ENCODE data around the gene HHIPL1.

Gene HHIPL1

DNA sequence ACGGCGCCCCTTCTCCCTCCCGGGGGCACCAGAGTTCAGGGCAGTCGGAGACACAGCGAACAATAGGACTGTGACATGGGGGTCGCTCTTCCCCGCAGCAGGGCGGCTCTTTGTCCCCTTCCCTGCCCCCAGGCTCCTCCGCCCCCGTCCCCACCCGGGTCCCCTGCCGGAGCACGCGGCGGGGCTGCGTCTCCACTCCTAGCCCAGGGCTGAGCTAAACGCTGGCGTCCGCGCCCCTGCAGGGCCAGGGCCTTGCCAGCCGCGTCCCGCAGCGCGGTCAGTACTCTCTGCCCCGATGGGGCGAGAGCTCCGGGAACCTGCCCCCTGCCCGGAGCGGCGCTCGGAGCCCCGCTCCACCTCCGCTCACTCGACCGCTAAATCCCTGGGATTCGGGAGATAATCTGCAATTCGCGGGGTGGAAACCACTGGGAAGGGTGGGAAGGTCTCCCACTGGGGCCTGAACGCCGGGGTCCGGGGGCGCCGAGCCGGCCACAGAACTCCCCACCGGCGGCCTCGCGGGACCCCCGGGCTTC lies 40.1 kb upstream of the HHIPL1 start:
- TF ChIP-seq CTCF (IDR thresholded peaks at IDR 0.05) (no peak), ZFX (IDR thresholded peaks at IDR 0.05; ENCODE audit: borderline replicate concordance) (no peak)
- H3K27ac ChIP-seq: peak overlapping the region; percentile 91

GRCh38 chr14:99605299-99605961 lies 39.5 kb upstream of the HHIPL1 start:
- peak overlapping the region; percentile 91 for H3K27ac ChIP-seq
- no peak for TF ChIP-seq CTCF (IDR thresholded peaks at IDR 0.05)
- no peak for TF ChIP-seq ZFX (IDR thresholded peaks at IDR 0.05; ENCODE audit: borderline replicate concordance)

- TF ChIP-seq ZFX (IDR thresholded peaks at IDR 0.05; ENCODE audit: borderline replicate concordance) (no peak), CTCF (IDR thresholded peaks at IDR 0.05) (no peak)
- H3K27ac ChIP-seq: peak overlapping the region; percentile 91
Observed at GRCh38 chr14:99606359-99606758, 38.6 kb upstream of the HHIPL1 start.

GRCh38 chr14:99608591-99608990 lies 36.3 kb upstream of the HHIPL1 start:
- H3K27ac ChIP-seq: no peak overlapping the region
- TF ChIP-seq ZFX (IDR thresholded peaks at IDR 0.05; ENCODE audit: borderline replicate concordance) (no peak), CTCF (IDR thresholded peaks at IDR 0.05) (no peak)

DNA sequence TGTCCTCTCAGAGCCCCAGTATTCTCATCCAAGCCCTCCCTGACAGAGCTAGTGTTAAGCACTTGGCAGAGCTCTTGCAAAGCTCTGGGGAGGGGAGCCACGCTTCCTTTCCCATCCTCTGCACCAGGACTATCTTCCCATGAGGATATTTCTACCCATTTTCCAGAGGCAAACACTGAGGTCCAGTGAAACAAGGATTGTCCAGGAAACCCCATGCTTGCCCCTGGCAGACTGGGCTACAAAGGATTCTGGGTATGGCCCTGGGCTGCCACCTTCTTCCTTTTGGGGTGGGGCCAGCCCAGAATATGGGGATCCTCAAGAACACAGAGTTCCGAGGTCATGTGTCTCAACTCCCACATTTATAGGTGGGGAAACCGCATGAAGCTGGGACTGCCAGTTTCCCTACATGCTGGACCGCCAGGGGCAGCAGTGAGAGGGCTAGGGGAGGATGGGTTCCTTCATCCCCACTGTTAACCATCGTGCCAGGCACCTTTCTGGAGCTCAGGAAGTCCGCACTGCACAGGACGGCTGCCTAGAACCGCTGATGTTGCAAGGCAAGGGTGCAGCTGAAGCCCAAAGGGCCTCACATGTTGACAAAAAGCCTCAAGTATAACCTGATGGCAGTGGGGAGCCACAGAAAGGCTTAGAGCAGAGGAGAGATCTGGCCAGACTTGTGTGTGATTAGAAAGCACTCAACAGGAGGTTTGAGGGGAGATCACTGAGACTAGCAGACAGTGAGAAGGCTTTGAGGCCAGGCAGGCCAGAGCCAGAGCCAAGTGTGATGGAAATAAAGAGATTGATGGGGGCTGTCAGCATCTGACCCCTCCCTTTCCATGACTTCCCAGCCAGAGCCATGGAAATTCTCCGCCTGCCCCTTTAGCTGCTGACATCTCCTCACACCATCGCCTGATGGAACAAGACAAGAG lies 35.4 kb upstream of the HHIPL1 start:
- TF ChIP-seq CTCF (IDR thresholded peaks at IDR 0.05) (peak; percentile 63), ZFX (IDR thresholded peaks at IDR 0.05; ENCODE audit: borderline replicate concordance) (no peak)
- H3K27ac ChIP-seq: no peak overlapping the region

GRCh38 chr14:99611646-99612045 lies 33.3 kb upstream of the HHIPL1 start:
- TF ChIP-seq CTCF (IDR thresholded peaks at IDR 0.05): no peak
- TF ChIP-seq ZFX (IDR thresholded peaks at IDR 0.05; ENCODE audit: borderline replicate concordance): no peak
- H3K27ac ChIP-seq: no peak overlapping the region
